ENCODE data around the gene TTC7B.
A peak's percentile ranks its signal among the peaks of the same experiment; 100 is the strongest.

TTC7B gene

DNA sequence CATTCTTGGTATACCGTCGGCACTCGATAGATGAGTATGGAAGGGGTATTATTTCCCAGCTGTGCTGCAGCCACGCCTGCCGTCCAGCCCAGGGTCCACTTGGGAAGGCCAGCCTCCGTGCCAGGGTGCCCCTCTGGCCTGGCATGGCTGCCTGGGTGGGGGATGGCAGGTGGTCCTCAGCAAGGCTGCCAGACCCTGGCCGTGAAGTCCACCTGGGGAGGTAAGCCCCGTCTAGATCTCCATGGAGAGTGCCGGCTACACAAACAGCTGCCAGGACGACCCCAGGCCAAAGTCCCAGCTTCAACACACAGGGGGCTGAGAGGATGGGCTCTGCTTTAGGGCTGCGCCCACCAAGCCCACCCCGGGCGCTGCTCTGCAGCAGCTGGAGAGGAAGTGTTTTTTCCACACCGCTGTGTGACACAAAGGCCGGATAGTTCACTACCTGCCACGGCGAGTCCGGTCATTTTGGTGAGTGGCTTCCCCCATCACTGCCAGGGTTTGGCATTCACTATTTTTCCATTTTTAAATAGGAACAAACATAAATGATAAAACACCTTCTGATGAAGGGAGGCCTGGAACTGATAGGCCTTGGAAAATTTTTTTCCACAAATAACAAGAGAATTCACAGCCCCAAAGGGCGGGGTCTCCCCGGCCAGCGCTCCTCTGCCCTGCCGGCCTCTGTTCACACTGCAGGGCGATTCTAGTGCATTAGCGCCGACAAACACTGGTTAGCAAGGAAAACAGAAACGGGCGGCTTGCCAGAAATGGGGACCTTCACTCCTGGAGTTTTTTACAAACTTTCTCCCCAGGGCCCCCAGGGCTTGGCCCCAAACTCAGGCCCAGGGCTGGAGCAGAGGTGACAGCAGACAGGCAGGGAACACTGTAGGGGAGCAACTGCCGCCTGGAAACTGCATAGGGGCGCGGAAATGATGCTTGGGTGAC is 257.9 kb downstream of the TTC7B start:
- H3K27me3 ChIP-seq, result no peaks in the 10 kb centered on the region
- peak; percentile 36 for DNase-seq
- H3K4me1 ChIP-seq, result peaks cover 15% of the 10 kb centered on the region
- no peaks in the 10 kb centered on the region for H3K36me3 ChIP-seq
- TF ChIP-seq, protein P1, sequence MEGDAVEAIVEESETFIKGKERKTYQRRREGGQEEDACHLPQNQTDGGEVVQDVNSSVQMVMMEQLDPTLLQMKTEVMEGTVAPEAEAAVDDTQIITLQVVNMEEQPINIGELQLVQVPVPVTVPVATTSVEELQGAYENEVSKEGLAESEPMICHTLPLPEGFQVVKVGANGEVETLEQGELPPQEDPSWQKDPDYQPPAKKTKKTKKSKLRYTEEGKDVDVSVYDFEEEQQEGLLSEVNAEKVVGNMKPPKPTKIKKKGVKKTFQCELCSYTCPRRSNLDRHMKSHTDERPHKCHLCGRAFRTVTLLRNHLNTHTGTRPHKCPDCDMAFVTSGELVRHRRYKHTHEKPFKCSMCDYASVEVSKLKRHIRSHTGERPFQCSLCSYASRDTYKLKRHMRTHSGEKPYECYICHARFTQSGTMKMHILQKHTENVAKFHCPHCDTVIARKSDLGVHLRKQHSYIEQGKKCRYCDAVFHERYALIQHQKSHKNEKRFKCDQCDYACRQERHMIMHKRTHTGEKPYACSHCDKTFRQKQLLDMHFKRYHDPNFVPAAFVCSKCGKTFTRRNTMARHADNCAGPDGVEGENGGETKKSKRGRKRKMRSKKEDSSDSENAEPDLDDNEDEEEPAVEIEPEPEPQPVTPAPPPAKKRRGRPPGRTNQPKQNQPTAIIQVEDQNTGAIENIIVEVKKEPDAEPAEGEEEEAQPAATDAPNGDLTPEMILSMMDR (IDR thresholded peaks at IDR 0.05; ENCODE audit: low read depth, low read length), result no peak
- no peak overlapping the region for H3K4me3 ChIP-seq (ENCODE audit: low read depth, low read length)
- no peaks in the 10 kb centered on the region for H3K9me3 ChIP-seq

DNA sequence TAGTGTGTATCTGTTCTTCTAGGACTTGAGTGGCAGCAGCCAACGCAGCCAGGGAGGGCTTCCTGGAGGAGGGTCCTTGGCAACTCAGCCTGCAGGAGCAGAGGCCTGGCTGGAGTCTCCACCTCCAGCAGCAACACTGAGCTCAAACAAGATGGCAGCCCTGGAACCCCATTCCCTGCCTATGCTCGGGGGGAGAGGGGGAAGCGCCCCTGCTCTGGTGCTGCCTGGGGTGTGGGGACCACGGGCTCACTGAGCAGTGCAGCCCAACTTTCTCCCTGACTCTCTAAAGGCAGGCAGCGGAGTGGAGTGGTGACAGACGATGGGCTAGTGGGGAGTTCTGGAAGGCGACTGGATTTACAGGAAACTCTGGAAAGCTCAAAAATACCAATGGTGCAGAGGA is 258.7 kb downstream of the TTC7B start:
- no peaks in the 10 kb centered on the region for H3K27me3 ChIP-seq
- H3K4me3 ChIP-seq (ENCODE audit: low read depth, low read length), result no peak overlapping the region
- H3K4me1 ChIP-seq, result peaks cover 15% of the 10 kb centered on the region
- TF ChIP-seq, protein P1 (IDR thresholded peaks at IDR 0.05; ENCODE audit: low read depth, low read length), result no peak
- H3K36me3 ChIP-seq, result no peaks in the 10 kb centered on the region
- no peaks in the 10 kb centered on the region for H3K9me3 ChIP-seq
- DNase-seq, result no peak

DNA sequence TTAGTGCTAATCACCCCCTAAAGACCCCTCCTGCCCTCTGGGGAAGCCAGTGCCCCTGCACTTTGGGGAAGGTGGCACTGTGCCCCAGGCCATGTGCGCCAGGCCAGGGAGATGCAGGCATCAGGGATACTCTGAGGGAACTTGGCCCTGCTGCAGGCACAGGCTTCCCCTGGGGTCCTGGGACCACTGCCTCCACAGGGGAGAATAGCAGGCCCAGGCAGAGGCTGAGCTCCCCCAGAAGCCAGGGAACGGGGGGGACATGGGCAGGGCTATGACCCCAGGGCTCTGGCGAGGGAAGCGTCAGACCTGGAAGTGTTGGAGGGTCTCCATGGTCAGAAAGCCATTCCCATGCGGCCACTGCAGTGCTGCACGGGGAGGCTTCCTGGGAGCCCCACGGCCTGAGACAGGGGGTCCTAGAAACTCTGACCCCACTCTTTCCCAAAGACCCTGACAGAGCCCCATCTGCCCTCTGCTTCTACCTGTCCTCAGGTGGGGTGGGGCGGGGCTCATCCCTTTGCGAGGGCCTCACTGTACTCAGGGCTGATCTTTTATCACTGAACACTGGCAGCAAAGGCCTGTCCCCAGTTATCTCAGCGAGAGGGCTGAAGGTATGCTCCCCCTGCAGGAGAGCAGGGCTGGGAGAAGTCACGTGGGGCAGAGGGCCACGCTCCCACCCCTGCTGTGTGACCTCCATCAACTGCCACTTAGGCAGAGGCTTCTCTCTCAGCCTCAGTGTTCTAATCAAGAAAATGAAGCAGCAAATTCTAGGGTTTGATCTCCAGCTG is 259.4 kb downstream of the TTC7B start:
- Histone ChIP-seq H3K27me3 (no peaks in the 10 kb centered on the region), H3K36me3 (no peaks in the 10 kb centered on the region), H3K4me3 (ENCODE audit: low read depth, low read length) (no peak overlapping the region; the same call in 1 of the 2 replicates), H3K4me1 (peaks cover 15% of the 10 kb centered on the region), H3K9me3 (no peaks in the 10 kb centered on the region)
- TF ChIP-seq, protein P1 (IDR thresholded peaks at IDR 0.05; ENCODE audit: low read depth, low read length), result no peak
- no peak for DNase-seq

DNA sequence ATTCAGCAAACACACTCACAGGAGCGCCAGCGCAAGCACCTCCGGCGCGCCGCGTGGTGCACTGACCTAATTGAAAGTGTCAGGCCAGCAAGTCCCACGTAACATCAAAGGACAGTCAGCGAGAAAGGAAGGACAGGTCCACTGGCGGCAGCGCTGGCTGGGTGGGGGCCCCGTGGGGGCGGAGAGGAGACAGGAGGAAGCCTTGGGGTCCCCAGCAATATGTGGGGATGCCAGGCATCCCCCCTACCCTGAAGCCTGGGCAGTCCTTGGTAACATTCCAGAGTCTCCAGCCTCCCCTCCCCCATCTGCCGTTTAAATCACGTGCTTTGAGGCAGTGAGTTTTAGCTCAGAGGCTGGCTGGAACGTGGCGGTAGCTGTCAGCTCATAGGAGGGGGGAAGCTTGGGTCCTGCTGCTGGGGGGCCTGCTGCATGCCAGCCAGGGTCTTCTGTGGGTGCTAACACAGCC is 260.2 kb downstream of the TTC7B start:
- TF ChIP-seq, protein P1 (IDR thresholded peaks at IDR 0.05; ENCODE audit: low read depth, low read length), result no peak
- no peaks in the 10 kb centered on the region for H3K27me3 ChIP-seq
- peaks cover 15% of the 10 kb centered on the region for H3K4me1 ChIP-seq
- H3K36me3 ChIP-seq, result no peaks in the 10 kb centered on the region
- peak; percentile 59 for DNase-seq
- H3K4me3 ChIP-seq (ENCODE audit: low read depth, low read length), result peak overlapping the region; percentile 41
- no peaks in the 10 kb centered on the region for H3K9me3 ChIP-seq

DNA sequence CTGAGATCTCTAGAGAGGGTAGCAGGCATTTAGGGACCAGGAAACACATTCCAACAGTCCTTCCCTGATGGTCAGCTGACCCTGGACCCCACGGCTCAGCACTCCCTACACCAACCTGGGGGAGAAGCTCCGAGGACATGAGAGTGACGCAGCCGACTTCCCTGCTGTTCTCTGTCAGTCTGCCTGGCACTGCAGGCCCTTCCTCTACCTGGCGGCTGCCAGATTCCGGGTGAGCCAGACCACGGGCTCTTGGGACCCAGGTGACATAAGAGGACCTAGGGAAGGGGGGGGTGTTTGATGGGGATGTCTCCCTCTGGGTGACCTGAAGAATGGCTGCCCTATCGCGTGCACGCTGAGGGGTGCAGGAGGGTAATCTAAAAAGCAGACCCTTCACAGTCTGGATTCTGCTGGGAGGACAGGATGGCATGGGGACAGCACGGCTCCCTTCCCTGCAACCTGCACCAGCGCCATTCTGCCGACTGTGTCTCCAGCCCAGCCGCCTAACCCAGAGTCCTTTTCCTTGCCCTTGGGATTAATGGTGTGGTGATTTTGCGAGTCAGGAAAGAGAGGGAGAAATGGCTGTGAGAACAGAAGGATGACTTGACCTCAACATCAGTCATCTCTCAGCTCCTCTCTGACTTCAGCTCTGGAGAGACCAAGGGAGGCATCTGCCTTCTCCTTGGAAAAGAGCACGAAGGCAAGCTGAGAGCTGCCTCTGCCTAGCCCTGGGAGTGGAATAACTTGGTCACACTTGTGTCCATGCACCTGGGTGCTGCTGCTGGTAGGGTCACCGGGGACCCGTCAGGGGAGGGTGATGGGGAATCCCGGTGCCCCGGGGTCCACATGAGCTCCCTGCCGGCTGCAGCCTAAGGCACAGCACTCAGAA is 260.9 kb downstream of the TTC7B start:
- H3K4me3 ChIP-seq (ENCODE audit: low read depth, low read length), result peak overlapping the region; percentile 41
- no peaks in the 10 kb centered on the region for H3K9me3 ChIP-seq

More for the DNA sequence above, 260.9 kb downstream of the TTC7B start:
- no peaks in the 10 kb centered on the region for H3K27me3 ChIP-seq
- TF ChIP-seq, protein P1 (IDR thresholded peaks at IDR 0.05; ENCODE audit: low read depth, low read length), result no peak
- no peak for DNase-seq
- peaks cover 15% of the 10 kb centered on the region for H3K4me1 ChIP-seq
- no peaks in the 10 kb centered on the region for H3K36me3 ChIP-seq

Data from BE2C (cell line).